GM12878 (cell line): Measurements from ENCODE around the gene SUSD5. TPM values are rescaled to one million over a fixed set of nuclear protein-coding genes. Genes with fewer than 3 reads are reported as not detected.

Experiments used
- ATAC-seq: fragments of 200-7000 bp; cut with Tn5 transposase; 3 replicates; pipeline ENCODE4 v1.9.1; 2020; ENCODE audit warnings: mild to moderate bottlenecking, moderate library complexity
- BruUV-seq: library from RNA; stranded (reverse); fragments of 400-500 nt; replicated peaks from 2 replicates; lab custom pipeline; 2021; lab: Mats Ljungman, UMichigan
- CTCF ChIA-PET: fragments of 300-600 bp; sonication (Branson Sonifier 250); formaldehyde crosslinking; extraction: SDS; loops from one replicate; lab custom pipeline; 2021; ENCODE audit warnings: inconsistent platforms; lab: Yijun Ruan, JAX
- POLR2A ChIA-PET: fragments of 350-600 bp; formaldehyde crosslinking; extraction: SDS; loops from one replicate; lab custom pipeline; 2021; ENCODE audit warnings: inconsistent platforms; lab: Charles Lee
- RAD21 ChIA-PET: fragments of 300-600 bp; sonication (Branson Sonifier 250); formaldehyde crosslinking; loops from one replicate; lab custom pipeline; 2023; ENCODE audit warnings: antibody characterized with exemption; ENCODE audit not compliant: unreplicated experiment; lab: Charles Lee
- SMC1A ChIA-PET: fragments of 300-600 bp; sonication (Branson Sonifier 250); formaldehyde crosslinking; loops from one replicate; lab custom pipeline; 2023; ENCODE audit not compliant: unreplicated experiment, uncharacterized antibody; lab: Charles Lee
- DNase-seq: peaks from one replicate; pipeline ENCODE4 v3.0.0-alpha.2; 2011; ENCODE audit warnings: low read depth, low spot score
- FAIRE-seq: peaks from 3 replicates; lab custom pipeline; 2011; peaks lifted over from hg19 to GRCh38; lab: Jason Lieb, UNC
- H2AFZ ChIP-seq: 2 replicates; pipeline ENCODE4 v1.6.0; 2011; ENCODE audit warnings: low read depth, low read length, control low read depth; ENCODE audit not compliant: control insufficient read depth
- H3K27ac ChIP-seq: 2 replicates; pipeline ENCODE4 v1.5.1; 2011; ENCODE audit warnings: control low read depth; ENCODE audit not compliant: control insufficient read depth, insufficient read depth
- H3K27me3 ChIP-seq, 2 experiments: replicated peaks in 1 of 2; 2 replicates each; pipeline versions ENCODE4 v1.6.0 to v1.6.1; 2011; ENCODE audit warnings: low read length in 1 of 2; ENCODE audit not compliant: control insufficient read depth in 2 of 2, insufficient read depth in 2 of 2
- H3K36me3 ChIP-seq, 2 experiments: 2 replicates each; pipeline ENCODE4 v1.5.1; 2011; ENCODE audit warnings: low read length in 1 of 2; ENCODE audit not compliant: control insufficient read depth in 2 of 2, insufficient read depth in 2 of 2
- H3K4me1 ChIP-seq: 2 replicates; pipeline ENCODE4 v1.6.1; 2011; ENCODE audit warnings: mild to moderate bottlenecking, low read length, moderate library complexity, mixed read lengths; ENCODE audit not compliant: control insufficient read depth, insufficient read depth
- H3K4me2 ChIP-seq: 2 replicates; pipeline ENCODE4 v1.6.0; 2011; ENCODE audit warnings: control low read depth; ENCODE audit not compliant: control insufficient read depth, insufficient read depth
- H3K4me3 ChIP-seq: fragments of 200-600 bp; sonication (generic); 2 replicates; pipeline ENCODE4 v1.5.1; 2016
- H3K79me2 ChIP-seq: 2 replicates; pipeline ENCODE4 v1.6.0; 2011; ENCODE audit warnings: low read length; ENCODE audit not compliant: control insufficient read depth, insufficient read depth
- H3K9ac ChIP-seq: 2 replicates; pipeline ENCODE4 v1.8.0; 2011; ENCODE audit warnings: low read length, control low read depth, mixed read lengths; ENCODE audit not compliant: control insufficient read depth, insufficient read depth
- H3K9me3 ChIP-seq: replicated peaks from 3 replicates; pipeline ENCODE4 v1.5.1; 2011; ENCODE audit warnings: mild to moderate bottlenecking, low read length; ENCODE audit not compliant: control insufficient read depth, insufficient read depth
- H4K20me1 ChIP-seq: 2 replicates; pipeline ENCODE4 v1.6.0; 2011; ENCODE audit not compliant: control insufficient read depth, insufficient read depth
- BMI1 ChIP-seq: fragments of 450-650 bp; IDR thresholded peaks from 2 replicates; pipeline ENCODE4 v1.6.1; 2016; ENCODE audit warnings: mild to moderate bottlenecking, moderate library complexity, borderline replicate concordance
- CHD2 ChIP-seq: IDR thresholded peaks from 2 replicates; pipeline ENCODE4 v1.6.1; 2011; ENCODE audit warnings: low read depth, low read length, improper control_type of control experiment, borderline replicate concordance
- EED ChIP-seq: sonication (generic); IDR thresholded peaks from 2 replicates; pipeline ENCODE4 v1.6.1; 2016; ENCODE audit warnings: antibody characterized with exemption, low read depth
- HCFC1 ChIP-seq: fragments of 150-350 bp; IDR thresholded peaks from 2 replicates; pipeline ENCODE4 v1.6.1; 2014; ENCODE audit warnings: low read length
- JUND ChIP-seq: IDR thresholded peaks from 2 replicates; pipeline ENCODE4 v1.6.1; 2012; ENCODE audit warnings: low read depth, mild to moderate bottlenecking, low read length, improper control_type of control experiment, moderate library complexity
- NRF1 ChIP-seq: conservative IDR thresholded peaks from 2 replicates; pipeline ENCODE4 v1.6.1; 2011; ENCODE audit warnings: mild to moderate bottlenecking, low read depth, low read length, improper control_type of control experiment
- PAX8 ChIP-seq: fragments of 450-650 bp; IDR thresholded peaks from 2 replicates; pipeline ENCODE4 v1.6.1; 2017; ENCODE audit warnings: mild to moderate bottlenecking, moderate library complexity
- POLR2AphosphoS5 ChIP-seq: IDR thresholded peaks from 2 replicates; pipeline ENCODE4 v1.6.1; 2011; ENCODE audit warnings: mild to moderate bottlenecking, low read length, inconsistent platforms
- SPI1 ChIP-seq: IDR thresholded peaks from 2 replicates; pipeline ENCODE4 v1.6.1; 2011; ENCODE audit warnings: low read depth, mild to moderate bottlenecking, low read length, moderate library complexity, borderline replicate concordance; ENCODE audit not compliant: insufficient read depth
- ZNF274 ChIP-seq: IDR thresholded peaks from one replicate; pipeline ENCODE4 v1.8.0; 2011; ENCODE audit not compliant: insufficient read length, insufficient read depth
- ZNF622 ChIP-seq: fragments of 450-650 bp; IDR thresholded peaks from 2 replicates; pipeline ENCODE4 v1.6.1; 2017; ENCODE audit warnings: mild to moderate bottlenecking, inconsistent platforms
- WGBS: methylation state at CpG from one replicate; pipeline ENCODE4 v1.1.6; 2016; ENCODE audit warnings: low lambda C conversion rate; ENCODE audit not compliant: insufficient replicate concordance, insufficient coverage; ENCODE audit errors: missing lambda C conversion rate; 5-methylcytosine and 5-hydroxymethylcytosine counted together
- in situ Hi-C: fragments of 300-500 bp; cut with MboI; formaldehyde crosslinking; loops from 9 replicates; pipeline ENCODE4 v1.14.3; 2018; ENCODE audit warnings: mixed read lengths
- intact Hi-C: fragments of 100-400 bp; cut with micrococcal nuclease; formaldehyde crosslinking; loops from one replicate; pipeline ENCODE4 v1.14.2; 2022; ENCODE audit not compliant: unreplicated experiment
- polyA plus RNA-seq, 11 experiments: library from polyadenylated mRNA; depleted of rRNA in 4 of 11; unstranded in 6 of 11; stranded (reverse) in 5 of 11; fragments of >200 nt; fragmentation: Nextera tagmentation in 4 of 11; fragmentation: Illumina TruSeq in 1 of 11; extraction: Ambion mirVana in 4 of 11; extraction: Trizol in 1 of 11; gene quantifications; 1 replicate in 1 of 11; 2 replicates in 10 of 11; pipeline versions ENCODE4 v1.2.1 to v1.2.3, GENCODE V29; 2011 to 2016; ENCODE audit warnings: inconsistent platforms in 2 of 11, missing spikeins in 2 of 11, low read depth in 1 of 11
- total RNA-seq, 4 experiments: library from RNA; depleted of rRNA in 3 of 4; stranded (reverse); fragments of >200 nt in 3 of 4; fragmentation: Illumina TruSeq in 1 of 4; extraction: Trizol in 1 of 4; gene quantifications; 2 replicates each; pipeline versions ENCODE4 v1.2.1 to v1.2.3, GENCODE V29; 2013 to 2021
- TF ChIP-seq, protein P1 (sequence below): fragments of 450-650 bp; IDR thresholded peaks from 2 replicates; pipeline ENCODE4 v1.6.1; 2017; ENCODE audit warnings: borderline replicate concordance
- TF ChIP-seq, protein P2 (sequence below): fragments of 450-650 bp; IDR thresholded peaks from 2 replicates; pipeline ENCODE4 v1.6.1; 2016; ENCODE audit warnings: mild to moderate bottlenecking
- TF ChIP-seq, protein P3 (sequence below): fragments of 450-650 bp; IDR thresholded peaks from 2 replicates; pipeline ENCODE4 v1.6.1; 2016; ENCODE audit warnings: mild to moderate bottlenecking, moderate library complexity, borderline replicate concordance
- TF ChIP-seq, protein P4 (sequence below): fragments of 450-650 bp; IDR thresholded peaks from 2 replicates; pipeline ENCODE4 v1.6.1; 2017; ENCODE audit warnings: mild to moderate bottlenecking

The SUSD5 gene
- total and polyA plus RNA-seq, 10 of the 15 experiments (the other 5 are each of a cell fraction or from before 2014, with no cell fraction given), result 0.01 to 0.05 (median 0.03) TPM; not detected in 4

DNA sequence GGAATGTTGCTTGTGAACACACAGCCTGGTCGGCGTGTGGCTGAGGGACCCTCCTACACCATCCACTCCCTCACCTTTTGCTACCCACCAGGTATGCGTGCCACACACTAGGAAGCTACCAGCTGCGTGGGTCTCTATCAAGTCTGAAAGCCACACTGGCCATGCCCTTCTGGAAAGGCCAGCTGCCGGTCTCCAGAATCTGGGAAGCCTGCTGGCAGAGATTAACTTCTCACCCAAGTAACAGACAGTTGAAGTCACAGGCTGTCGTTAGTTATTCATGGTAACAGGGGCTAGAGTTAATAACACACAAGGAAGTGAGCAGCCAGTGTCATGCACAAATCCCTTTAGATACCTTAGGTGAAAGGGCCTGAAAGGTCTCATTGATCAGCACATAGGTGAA is 48.1 kb downstream of the SUSD5 start:
- FAIRE-seq (no peak), ATAC-seq (no peak), DNase-seq (no peak)
- ChIA-PET RAD21 (no interaction called here), POLR2A (no interaction called here), SMC1A (interaction anchor here (0.6 to 1.0 kb wide), 2 partner anchors 199 to 206 kb away, joined by 3 read pairs; no protein-coding TSS in a partner anchor), CTCF (no interaction called here)
- Histone ChIP-seq H3K4me1 (no peaks in the 10 kb centered on the region), H3K4me2 (no peak overlapping the region), H3K9me3 (no peaks in the 10 kb centered on the region), H4K20me1 (no peaks in the 10 kb centered on the region), H3K27ac (no peak overlapping the region), H2AFZ (no peak overlapping the region), H3K27me3 (no peaks in the 10 kb centered on the region), H3K9ac (no peak overlapping the region), H3K36me3 (no peaks in the 10 kb centered on the region), H3K4me3 (no peak overlapping the region), H3K79me2 (no peaks in the 10 kb centered on the region)
- intact Hi-C loops (no loop called here), in situ Hi-C loops (no loop called here)
- 90% methylated on average over 6 of the region's 6 CpGs for WGBS
- BruUV-seq, result no TSS peak
- TF ChIP-seq BMI1 (no peak), SPI1 (no peak), ZNF622 (no peak), PAX8 (no peak), CHD2 (no peak), HCFC1 (no peak), NRF1 (no peak), ZNF274 (no peak), JUND (no peak), POLR2AphosphoS5 (no peak), EED (no peak)
- TF ChIP-seq, protein P1, sequence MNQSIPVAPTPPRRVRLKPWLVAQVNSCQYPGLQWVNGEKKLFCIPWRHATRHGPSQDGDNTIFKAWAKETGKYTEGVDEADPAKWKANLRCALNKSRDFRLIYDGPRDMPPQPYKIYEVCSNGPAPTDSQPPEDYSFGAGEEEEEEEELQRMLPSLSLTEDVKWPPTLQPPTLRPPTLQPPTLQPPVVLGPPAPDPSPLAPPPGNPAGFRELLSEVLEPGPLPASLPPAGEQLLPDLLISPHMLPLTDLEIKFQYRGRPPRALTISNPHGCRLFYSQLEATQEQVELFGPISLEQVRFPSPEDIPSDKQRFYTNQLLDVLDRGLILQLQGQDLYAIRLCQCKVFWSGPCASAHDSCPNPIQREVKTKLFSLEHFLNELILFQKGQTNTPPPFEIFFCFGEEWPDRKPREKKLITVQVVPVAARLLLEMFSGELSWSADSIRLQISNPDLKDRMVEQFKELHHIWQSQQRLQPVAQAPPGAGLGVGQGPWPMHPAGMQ, result no peak
- TF ChIP-seq, protein P2, sequence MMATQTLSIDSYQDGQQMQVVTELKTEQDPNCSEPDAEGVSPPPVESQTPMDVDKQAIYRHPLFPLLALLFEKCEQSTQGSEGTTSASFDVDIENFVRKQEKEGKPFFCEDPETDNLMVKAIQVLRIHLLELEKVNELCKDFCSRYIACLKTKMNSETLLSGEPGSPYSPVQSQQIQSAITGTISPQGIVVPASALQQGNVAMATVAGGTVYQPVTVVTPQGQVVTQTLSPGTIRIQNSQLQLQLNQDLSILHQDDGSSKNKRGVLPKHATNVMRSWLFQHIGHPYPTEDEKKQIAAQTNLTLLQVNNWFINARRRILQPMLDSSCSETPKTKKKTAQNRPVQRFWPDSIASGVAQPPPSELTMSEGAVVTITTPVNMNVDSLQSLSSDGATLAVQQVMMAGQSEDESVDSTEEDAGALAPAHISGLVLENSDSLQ, result no peak
- TF ChIP-seq, protein P3, sequence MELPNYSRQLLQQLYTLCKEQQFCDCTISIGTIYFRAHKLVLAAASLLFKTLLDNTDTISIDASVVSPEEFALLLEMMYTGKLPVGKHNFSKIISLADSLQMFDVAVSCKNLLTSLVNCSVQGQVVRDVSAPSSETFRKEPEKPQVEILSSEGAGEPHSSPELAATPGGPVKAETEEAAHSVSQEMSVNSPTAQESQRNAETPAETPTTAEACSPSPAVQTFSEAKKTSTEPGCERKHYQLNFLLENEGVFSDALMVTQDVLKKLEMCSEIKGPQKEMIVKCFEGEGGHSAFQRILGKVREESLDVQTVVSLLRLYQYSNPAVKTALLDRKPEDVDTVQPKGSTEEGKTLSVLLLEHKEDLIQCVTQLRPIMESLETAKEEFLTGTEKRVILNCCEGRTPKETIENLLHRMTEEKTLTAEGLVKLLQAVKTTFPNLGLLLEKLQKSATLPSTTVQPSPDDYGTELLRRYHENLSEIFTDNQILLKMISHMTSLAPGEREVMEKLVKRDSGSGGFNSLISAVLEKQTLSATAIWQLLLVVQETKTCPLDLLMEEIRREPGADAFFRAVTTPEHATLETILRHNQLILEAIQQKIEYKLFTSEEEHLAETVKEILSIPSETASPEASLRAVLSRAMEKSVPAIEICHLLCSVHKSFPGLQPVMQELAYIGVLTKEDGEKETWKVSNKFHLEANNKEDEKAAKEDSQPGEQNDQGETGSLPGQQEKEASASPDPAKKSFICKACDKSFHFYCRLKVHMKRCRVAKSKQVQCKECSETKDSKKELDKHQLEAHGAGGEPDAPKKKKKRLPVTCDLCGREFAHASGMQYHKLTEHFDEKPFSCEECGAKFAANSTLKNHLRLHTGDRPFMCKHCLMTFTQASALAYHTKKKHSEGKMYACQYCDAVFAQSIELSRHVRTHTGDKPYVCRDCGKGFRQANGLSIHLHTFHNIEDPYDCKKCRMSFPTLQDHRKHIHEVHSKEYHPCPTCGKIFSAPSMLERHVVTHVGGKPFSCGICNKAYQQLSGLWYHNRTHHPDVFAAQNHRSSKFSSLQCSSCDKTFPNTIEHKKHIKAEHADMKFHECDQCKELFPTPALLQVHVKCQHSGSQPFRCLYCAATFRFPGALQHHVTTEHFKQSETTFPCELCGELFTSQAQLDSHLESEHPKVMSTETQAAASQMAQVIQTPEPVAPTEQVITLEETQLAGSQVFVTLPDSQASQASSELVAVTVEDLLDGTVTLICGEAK, result no peak
- TF ChIP-seq, protein P4, sequence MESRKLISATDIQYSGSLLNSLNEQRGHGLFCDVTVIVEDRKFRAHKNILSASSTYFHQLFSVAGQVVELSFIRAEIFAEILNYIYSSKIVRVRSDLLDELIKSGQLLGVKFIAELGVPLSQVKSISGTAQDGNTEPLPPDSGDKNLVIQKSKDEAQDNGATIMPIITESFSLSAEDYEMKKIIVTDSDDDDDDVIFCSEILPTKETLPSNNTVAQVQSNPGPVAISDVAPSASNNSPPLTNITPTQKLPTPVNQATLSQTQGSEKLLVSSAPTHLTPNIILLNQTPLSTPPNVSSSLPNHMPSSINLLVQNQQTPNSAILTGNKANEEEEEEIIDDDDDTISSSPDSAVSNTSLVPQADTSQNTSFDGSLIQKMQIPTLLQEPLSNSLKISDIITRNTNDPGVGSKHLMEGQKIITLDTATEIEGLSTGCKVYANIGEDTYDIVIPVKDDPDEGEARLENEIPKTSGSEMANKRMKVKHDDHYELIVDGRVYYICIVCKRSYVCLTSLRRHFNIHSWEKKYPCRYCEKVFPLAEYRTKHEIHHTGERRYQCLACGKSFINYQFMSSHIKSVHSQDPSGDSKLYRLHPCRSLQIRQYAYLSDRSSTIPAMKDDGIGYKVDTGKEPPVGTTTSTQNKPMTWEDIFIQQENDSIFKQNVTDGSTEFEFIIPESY, result no peak
